Measurements from ENCODE around the gene LMTK2. TPM values are rescaled to one million over a fixed set of nuclear protein-coding genes. Genes with fewer than 3 reads are reported as not detected.

LMTK2 gene
- total and polyA plus RNA-seq, 5 experiments from 2014 or later = 1.8 to 27.9 (median 4.9) TPM

DNA sequence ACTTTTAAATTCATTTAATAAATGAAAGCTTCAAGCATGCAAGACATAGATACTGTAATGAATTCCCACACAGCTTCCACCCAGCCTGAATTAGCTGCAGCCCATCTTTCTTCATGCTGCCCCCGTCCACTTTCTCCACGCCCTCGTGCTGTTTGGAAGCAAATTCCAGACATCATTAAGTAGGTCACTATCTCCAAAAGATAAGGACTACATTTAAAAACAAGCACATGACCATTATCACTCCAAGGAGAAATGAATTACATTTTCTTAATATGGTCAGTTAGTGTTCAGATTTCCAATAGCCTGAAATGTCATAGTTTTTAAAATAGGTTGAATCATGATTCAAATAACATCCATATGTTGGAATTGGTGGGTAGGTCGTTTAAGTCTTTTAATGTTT, 24.3 kb downstream of the LMTK2 start:
- Mint-ChIP-seq H3K9me3 (no peaks in the 10 kb centered on the region), H3K4me1 (peaks cover 45 to 73% (median 64%) of the 10 kb centered on the region in 4 donors), H3K4me3 (peak overlapping the region in 2 of 10 donors; percentile 12 to 72), H3K36me3 (peaks cover 0 to 22% (median 7%) of the 10 kb centered on the region in 3 donors), H3K27me3 (peaks cover 0 to 15% (median 0%) of the 10 kb centered on the region in 5 donors), H3K27ac (no peak overlapping the region)
- POLR2A ChIA-PET = no interaction called here
- no peak for DNase-seq
- ATAC-seq = no peak

DNA sequence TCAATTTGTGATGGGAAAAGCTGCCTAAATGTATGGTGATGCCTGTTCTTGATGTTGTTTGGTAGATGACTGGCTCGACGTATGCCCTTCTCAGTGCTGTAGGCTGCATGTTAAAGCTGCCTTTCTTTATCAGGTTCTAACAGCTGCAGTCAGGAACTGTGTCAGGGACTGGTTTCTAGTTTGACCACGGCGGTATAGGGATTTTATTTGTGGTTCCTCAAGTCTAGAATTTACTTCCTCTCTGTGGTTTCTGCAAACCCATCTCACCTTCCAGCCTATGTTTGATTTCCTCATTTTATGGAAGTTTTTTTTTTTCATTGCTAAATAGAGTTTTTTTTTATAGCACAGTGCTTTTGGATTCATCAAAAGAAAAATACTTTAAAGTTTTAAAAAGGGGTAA, 26.5 kb downstream of the LMTK2 start:
- POLR2A ChIA-PET = no interaction called here
- DNase-seq (peak in 6 of 10 donors; percentile 3 to 42 (median 12)), ATAC-seq (peak; percentile 66 to 68)
- Mint-ChIP-seq H3K27ac (peak overlapping the region in 4 of 10 donors; percentile 6 to 38 (median 30)), H3K9me3 (no peaks in the 10 kb centered on the region), H3K4me3 (peak overlapping the region; percentile 26 to 77 (median 70)), H3K27me3 (peaks cover 0 to 12% (median 0%) of the 10 kb centered on the region in 5 donors), H3K4me1 (peaks cover 42 to 77% (median 59%) of the 10 kb centered on the region in 4 donors), H3K36me3 (peaks cover 0 to 23% (median 8%) of the 10 kb centered on the region in 3 donors)

DNA sequence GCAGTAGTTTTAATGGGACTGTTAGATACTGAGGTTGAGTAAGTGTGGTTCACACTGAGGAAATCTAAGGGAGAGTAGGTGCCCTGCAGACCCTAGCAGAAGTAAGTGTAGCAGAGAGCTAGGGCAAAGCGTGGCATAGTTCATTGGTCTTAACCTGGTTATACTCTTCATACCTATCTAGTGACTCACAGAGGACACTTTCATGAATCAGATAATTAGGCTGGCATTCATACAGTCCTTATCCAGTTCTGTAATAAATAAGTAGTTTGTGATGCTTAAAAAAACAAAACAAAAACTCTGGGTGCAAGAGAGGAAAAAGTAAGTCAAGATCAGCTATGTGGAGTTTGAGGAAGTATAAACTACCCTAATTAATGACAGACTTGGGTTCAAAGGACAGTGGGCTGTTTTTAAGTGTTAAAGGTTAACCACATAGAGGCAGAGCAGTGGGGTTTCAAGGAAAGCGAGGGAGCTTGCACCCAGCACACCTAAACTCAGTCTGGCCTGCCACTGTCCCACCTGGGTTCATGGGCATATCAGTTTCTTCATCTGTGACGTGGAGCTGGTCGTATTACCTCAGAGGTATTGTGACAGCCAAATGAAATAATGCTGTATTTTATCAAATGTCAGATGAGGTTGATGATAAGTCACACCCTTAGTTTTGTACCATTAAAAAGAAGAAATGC, 27.1 kb downstream of the LMTK2 start:
- DNase-seq (peak in 1 of 10 donors; percentile 5), ATAC-seq (peak in 1 of 2 donors; percentile 39)
- H3K36me3 Mint-ChIP-seq = peaks cover 0 to 26% (median 5%) of the 10 kb centered on the region in 3 donors
- peak overlapping the region in 7 of 10 donors; percentile 63 to 76 (median 71) for H3K4me3 Mint-ChIP-seq
- no peaks in the 10 kb centered on the region for H3K9me3 Mint-ChIP-seq
- peaks cover 40 to 77% (median 57%) of the 10 kb centered on the region in 4 donors for H3K4me1 Mint-ChIP-seq
- POLR2A ChIA-PET = interaction anchor here (0.6 kb wide), 1 partner anchor 39 kb away, joined by 4 read pairs; no protein-coding TSS in a partner anchor
- peaks cover 0 to 12% (median 0%) of the 10 kb centered on the region in 5 donors for H3K27me3 Mint-ChIP-seq
- H3K27ac Mint-ChIP-seq = peak overlapping the region in 2 of 10 donors; percentile 22 to 37

DNA sequence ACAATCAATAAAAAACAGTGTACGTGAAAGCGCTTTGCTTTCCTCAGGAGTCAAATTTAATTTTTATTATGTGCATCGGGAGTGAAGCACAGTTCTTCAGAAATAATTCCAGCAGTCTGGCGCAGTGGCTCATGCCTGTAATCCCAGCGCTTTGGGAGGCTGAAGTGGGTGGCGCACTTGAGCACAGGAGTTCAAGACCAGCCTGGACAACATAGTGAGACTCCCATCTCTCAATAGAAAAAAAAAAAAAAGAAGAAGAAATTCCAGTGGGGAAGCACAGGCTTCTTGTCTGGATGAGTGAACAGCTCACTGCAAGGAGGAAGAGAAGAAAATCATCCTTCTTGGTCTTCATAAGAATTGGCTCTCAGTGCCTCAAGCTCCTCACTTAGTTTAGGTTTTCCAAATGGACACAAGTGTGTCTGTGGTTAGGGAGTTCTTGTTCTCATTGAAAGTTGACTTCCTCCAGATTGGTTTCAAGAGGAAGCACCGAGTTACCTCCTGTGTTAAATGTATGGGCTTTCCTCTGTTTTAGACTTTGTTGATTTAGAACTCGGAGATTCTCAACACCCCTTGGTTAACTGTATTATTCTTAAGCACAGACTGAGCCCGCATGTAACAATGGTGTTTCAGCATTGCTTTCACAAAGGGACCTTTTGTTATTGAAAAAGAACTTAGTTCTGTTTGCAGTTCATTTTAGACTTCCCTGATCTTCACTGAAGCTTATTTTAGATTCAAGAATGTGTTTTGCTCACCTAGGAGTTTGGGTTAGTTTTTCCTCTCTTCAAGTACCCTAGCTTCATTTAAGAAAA, 28.0 kb downstream of the LMTK2 start:
- Mint-ChIP-seq H3K36me3 (peaks cover 0 to 34% (median 12%) of the 10 kb centered on the region in 3 donors), H3K27ac (no peak overlapping the region), H3K27me3 (peaks cover 0 to 14% (median 0%) of the 10 kb centered on the region in 5 donors), H3K4me1 (peaks cover 37 to 78% (median 52%) of the 10 kb centered on the region in 4 donors), H3K4me3 (no peak overlapping the region), H3K9me3 (no peaks in the 10 kb centered on the region)
- POLR2A ChIA-PET = interaction anchor here (0.6 kb wide), 1 partner anchor 38 kb away, joined by 4 read pairs; no protein-coding TSS in a partner anchor
- no peak for ATAC-seq
- no peak for DNase-seq

DNA sequence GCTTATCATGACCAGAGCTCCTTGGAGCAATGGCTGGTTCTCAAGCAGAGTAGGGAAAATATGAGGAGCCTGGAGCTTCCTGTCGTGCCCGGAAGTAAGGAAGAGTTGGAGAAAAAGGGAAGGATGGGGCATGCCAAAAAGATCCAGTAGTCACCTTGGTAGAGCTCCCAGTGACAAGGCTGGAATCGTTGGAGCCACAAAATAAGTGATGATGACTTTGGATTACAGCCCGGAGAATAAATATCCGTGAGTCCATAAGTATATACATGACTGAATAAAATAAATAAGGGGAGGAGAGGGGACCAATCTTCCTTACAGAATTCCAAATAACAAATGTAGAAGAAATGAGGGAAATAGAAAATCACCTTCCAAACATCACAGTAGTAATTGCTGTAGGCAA, 29.3 kb downstream of the LMTK2 start:
- ATAC-seq = no peak
- POLR2A ChIA-PET = no interaction called here
- H3K27me3 Mint-ChIP-seq = peaks cover 0 to 9% (median 0%) of the 10 kb centered on the region in 5 donors
- H3K4me1 Mint-ChIP-seq = peaks cover 28 to 65% (median 40%) of the 10 kb centered on the region in 4 donors
- DNase-seq = no peak
- peaks cover 0 to 43% (median 12%) of the 10 kb centered on the region in 3 donors for H3K36me3 Mint-ChIP-seq
- H3K27ac Mint-ChIP-seq = no peak overlapping the region
- H3K9me3 Mint-ChIP-seq = no peaks in the 10 kb centered on the region
- H3K4me3 Mint-ChIP-seq = no peak overlapping the region

DNA sequence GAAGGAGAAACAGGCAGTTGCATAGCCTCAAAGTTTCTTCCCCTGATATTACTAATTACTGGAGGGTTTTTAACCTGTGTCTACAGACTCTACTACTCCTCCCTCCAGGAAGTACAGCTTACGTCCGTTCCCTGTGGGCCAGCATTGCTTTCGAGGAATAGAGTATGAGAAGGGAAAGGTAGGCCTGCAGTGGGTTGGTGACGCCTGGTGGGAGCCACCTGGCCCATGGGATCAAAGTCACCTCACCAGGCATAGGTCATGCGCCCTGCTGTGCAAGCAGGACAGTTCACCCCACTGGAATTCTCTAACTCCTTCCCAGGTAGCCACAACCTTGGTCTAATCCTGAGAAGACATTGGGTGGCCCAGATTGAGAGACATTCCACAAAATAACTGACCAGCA, 29.8 kb downstream of the LMTK2 start:
- Mint-ChIP-seq H3K4me1 (peaks cover 24 to 61% (median 35%) of the 10 kb centered on the region in 4 donors), H3K4me3 (no peak overlapping the region), H3K27ac (no peak overlapping the region), H3K36me3 (peaks cover 0 to 47% (median 17%) of the 10 kb centered on the region in 3 donors), H3K27me3 (peaks cover 0 to 7% (median 0%) of the 10 kb centered on the region in 5 donors), H3K9me3 (no peaks in the 10 kb centered on the region)
- ATAC-seq (no peak), DNase-seq (no peak)
- POLR2A ChIA-PET = no interaction called here

DNA sequence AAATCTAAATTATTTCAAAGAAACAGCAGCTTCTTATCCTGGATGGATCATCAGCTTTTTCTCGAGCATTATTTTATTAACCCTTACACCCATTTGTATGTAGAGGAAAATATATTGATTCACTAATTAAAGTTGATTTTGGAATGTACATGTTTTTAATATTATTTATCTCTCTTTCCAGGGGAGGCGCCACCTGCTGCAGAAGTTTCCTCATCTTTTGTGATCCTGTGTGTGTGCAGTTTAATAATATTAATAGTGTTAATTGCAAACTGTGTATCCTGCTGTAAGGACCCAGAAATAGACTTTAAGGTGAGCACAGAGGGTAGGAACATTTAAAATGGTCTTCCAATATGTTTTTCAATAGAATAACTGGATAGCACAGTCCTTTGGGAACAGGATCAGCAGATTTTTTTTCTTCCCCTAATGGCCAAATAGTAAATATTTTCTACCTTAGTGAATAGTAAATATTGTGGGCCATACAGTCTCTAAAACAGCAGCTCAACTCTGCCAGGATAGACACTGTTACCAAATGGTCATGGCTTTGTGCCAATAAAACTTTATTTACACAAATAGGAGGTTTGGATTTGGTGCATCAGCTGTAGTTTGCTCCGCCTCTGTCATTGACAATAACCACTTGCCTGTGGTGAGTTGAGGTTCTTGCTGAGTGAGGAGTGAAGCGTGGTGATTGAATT, 30.6 kb downstream of the LMTK2 start:
- peaks cover 21 to 52% (median 27%) of the 10 kb centered on the region in 4 donors for H3K4me1 Mint-ChIP-seq
- ATAC-seq = no peak
- H3K36me3 Mint-ChIP-seq = peaks cover 0 to 54% (median 20%) of the 10 kb centered on the region in 3 donors
- H3K27me3 Mint-ChIP-seq = peaks cover 0 to 10% (median 0%) of the 10 kb centered on the region in 5 donors
- H3K27ac Mint-ChIP-seq = no peak overlapping the region
- POLR2A ChIA-PET = no interaction called here
- no peak for DNase-seq
- H3K9me3 Mint-ChIP-seq = no peaks in the 10 kb centered on the region
- H3K4me3 Mint-ChIP-seq = no peak overlapping the region

DNA sequence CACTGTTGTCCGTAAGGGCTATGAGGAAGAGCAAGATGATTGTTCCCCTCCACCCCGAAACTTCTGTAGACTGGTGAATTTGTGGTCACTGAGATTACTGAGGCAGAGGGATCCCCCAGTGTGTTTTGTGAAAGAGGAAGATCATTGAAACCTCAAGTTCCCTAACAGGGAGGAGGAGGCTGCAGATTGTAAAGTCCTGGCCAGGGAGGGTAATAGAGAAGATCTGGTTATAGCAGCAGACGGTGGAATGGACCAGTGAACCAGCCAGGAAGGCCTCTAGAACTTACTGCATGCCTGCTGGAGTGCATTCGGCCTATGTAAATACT, 31.1 kb downstream of the LMTK2 start:
- ATAC-seq (no peak), DNase-seq (peak in 1 of 10 donors; percentile 4)
- Mint-ChIP-seq H3K27ac (no peak overlapping the region), H3K27me3 (peaks cover 0 to 10% (median 0%) of the 10 kb centered on the region in 5 donors), H3K4me3 (peak overlapping the region in 1 of 10 donors; percentile 7), H3K36me3 (peaks cover 0 to 59% (median 20%) of the 10 kb centered on the region in 3 donors), H3K4me1 (peaks cover 21 to 47% (median 24%) of the 10 kb centered on the region in 4 donors), H3K9me3 (no peaks in the 10 kb centered on the region)
- POLR2A ChIA-PET = no interaction called here

DNA sequence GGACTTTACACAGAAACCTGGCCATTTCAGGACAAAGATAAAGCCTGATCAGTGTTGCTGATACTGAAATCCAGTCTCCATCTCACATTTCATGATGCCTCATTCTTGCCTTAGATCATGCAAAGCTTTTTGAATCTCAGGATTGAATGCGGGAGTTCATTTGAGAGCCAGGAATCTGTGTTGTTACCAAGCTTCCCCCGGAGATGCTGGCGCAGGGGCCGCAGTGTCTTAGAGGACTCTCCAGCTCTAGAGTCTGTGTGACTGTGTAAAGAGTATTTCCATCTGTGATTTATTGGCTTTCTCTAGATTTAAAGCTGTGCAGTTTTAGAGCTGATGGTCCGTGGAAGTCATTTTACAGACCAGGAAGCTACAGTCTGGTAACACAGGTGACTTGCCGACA, 32.0 kb downstream of the LMTK2 start:
- Mint-ChIP-seq H3K27ac (no peak overlapping the region), H3K4me1 (peaks cover 14 to 39% (median 15%) of the 10 kb centered on the region in 4 donors), H3K27me3 (peaks cover 0 to 10% (median 0%) of the 10 kb centered on the region in 5 donors), H3K9me3 (no peaks in the 10 kb centered on the region), H3K36me3 (peaks cover 4 to 68% (median 27%) of the 10 kb centered on the region in 3 donors), H3K4me3 (no peak overlapping the region)
- ATAC-seq (no peak), DNase-seq (no peak)
- POLR2A ChIA-PET = no interaction called here

DNA sequence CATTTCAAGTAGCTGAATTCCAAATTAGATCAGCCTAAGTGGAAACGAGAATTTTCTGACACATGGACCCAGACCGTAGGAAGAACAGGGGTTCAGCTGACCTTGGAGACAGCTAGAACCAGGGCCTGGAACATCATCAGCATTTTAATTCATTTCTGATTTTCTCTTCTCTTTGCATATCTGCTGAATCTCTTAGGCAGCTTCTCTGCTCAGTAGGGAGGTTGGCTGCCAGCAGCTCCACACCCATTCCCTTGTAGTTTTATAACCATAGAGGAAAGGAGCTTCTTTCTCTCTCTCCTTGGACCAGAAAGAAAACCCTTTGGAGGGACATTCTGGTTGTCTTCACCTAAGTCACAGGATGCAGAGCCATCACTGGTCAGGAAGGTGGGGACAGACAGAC, 36.0 kb downstream of the LMTK2 start:
- Mint-ChIP-seq H3K4me1 (peaks cover 0 to 8% (median 4%) of the 10 kb centered on the region in 4 donors), H3K27me3 (peaks cover 0 to 8% (median 0%) of the 10 kb centered on the region in 5 donors), H3K9me3 (peaks cover 0 to 10% (median 0%) of the 10 kb centered on the region in 9 donors), H3K4me3 (no peak overlapping the region), H3K27ac (peak overlapping the region in 1 of 10 donors; percentile 37), H3K36me3 (peaks cover 21 to 92% (median 44%) of the 10 kb centered on the region in 3 donors)
- DNase-seq = no peak
- POLR2A ChIA-PET = no interaction called here
- ATAC-seq = no peak

DNA sequence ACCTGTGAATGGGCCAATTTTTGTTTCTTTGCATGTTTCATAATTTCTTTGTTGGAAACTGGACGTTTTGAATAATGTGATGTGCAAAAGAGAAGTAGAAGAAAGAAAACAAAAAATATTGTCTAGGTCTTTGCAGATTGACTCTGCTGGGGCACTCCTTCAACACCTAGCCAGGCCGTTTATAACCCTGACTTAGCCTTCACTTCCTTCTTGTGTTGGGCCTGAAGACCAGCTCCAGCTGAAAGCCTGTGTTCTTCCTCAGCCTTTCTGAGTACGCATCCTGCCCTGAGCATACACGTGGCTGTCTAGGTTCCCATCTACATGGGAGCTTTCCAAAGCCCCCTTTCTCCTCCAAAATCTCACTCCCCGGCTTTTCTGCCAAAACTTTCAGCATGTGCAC, 41.9 kb downstream of the LMTK2 start:
- POLR2A ChIA-PET = no interaction called here
- DNase-seq = no peak

DNA sequence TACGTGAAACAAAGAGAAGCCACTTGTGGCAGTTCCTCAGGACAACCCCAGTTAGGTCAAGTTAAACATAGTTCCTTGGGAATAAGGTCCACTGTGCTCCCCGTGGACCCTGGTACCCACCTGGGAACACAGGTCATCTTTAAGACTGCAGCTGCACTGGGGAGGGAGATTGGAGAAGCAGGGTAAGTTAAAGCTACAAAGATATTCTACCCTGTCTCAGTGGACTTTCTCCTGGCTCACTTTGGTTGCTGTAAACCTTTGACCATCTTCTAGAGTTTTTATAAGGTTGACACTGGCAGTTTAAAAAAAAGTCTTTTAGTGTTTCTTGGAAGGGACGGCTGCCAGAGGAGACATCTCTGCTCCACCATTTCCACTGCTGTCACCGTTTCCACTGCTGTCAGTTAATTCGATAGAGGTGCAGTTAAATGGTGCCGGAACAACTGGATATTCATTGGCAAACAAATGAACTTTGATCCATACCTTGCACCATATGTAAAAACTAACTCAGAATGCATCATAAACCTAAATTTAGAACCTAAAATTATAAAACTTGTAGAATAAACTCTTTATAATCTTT, 42.5 kb downstream of the LMTK2 start:
- peaks cover 0 to 2% (median 0%) of the 10 kb centered on the region in 5 donors for H3K27me3 Mint-ChIP-seq
- H3K36me3 Mint-ChIP-seq = peaks cover 15 to 77% (median 33%) of the 10 kb centered on the region in 3 donors
- H3K4me1 Mint-ChIP-seq = peaks cover 0 to 13% (median under 1%) of the 10 kb centered on the region in 4 donors
- ATAC-seq (no peak), DNase-seq (no peak)
- H3K9me3 Mint-ChIP-seq = peaks cover 0 to 10% (median 0%) of the 10 kb centered on the region in 9 donors
- no peak overlapping the region for H3K27ac Mint-ChIP-seq
- POLR2A ChIA-PET = no interaction called here
- H3K4me3 Mint-ChIP-seq = no peak overlapping the region

More for the DNA sequence above, 41.9 kb downstream of the LMTK2 start:
- Mint-ChIP-seq H3K27ac (no peak overlapping the region), H3K4me1 (peaks cover 0 to 13% (median under 1%) of the 10 kb centered on the region in 4 donors), H3K4me3 (no peak overlapping the region), H3K9me3 (peaks cover 0 to 10% (median 0%) of the 10 kb centered on the region in 9 donors), H3K27me3 (peaks cover 0 to 2% (median 0%) of the 10 kb centered on the region in 5 donors), H3K36me3 (peaks cover 17 to 79% (median 35%) of the 10 kb centered on the region in 3 donors)
- no peak for ATAC-seq
